ENCODE results near the gene LCORL. TPM values are rescaled to one million over a fixed set of nuclear protein-coding genes. Genes with fewer than 3 reads are reported as not detected.

The LCORL gene
- total RNA-seq, 3 donors from 2014 or later = 23.9 to 34.1 (median 29.6) TPM

DNA sequence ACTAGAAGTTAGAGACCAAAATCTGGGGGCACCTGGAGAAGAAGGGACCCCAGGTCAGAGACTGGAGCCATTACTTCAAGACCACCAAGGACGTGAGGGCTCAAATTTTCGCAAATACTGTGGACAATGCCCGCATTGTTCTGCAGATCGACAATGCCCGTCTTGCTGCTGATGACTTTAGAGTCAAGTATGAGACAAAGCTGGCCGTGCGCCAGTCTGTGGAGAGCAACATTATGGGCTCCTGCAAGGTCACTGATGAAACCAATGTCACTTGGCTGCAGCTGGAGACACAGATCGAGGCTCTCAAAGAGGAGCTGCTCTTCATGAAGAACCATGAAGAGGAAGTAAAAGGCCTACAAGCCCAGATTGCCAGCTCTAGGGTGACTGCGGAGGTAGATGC lies 109.5 kb downstream of the LCORL start:
- no peaks in the 10 kb centered on the region for H3K36me3 ChIP-seq
- no peak for DNase-seq (ENCODE audit: low spot score in 2 of 2)
- intact Hi-C loops (cut with DNase I; ENCODE audit: low total_unique reads) = no loop called here
- H3K4me3 ChIP-seq = no peak overlapping the region
- no peaks in the 10 kb centered on the region for H3K9me3 ChIP-seq
- H3K4me1 ChIP-seq = no peaks in the 10 kb centered on the region
- TF ChIP-seq, protein P1, sequence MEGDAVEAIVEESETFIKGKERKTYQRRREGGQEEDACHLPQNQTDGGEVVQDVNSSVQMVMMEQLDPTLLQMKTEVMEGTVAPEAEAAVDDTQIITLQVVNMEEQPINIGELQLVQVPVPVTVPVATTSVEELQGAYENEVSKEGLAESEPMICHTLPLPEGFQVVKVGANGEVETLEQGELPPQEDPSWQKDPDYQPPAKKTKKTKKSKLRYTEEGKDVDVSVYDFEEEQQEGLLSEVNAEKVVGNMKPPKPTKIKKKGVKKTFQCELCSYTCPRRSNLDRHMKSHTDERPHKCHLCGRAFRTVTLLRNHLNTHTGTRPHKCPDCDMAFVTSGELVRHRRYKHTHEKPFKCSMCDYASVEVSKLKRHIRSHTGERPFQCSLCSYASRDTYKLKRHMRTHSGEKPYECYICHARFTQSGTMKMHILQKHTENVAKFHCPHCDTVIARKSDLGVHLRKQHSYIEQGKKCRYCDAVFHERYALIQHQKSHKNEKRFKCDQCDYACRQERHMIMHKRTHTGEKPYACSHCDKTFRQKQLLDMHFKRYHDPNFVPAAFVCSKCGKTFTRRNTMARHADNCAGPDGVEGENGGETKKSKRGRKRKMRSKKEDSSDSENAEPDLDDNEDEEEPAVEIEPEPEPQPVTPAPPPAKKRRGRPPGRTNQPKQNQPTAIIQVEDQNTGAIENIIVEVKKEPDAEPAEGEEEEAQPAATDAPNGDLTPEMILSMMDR (IDR thresholded peaks at IDR 0.05) = no peak
- TF ChIP-seq POLR2AphosphoS5 (IDR thresholded peaks at IDR 0.05) = no peak
- TF ChIP-seq POLR2A (IDR thresholded peaks at IDR 0.05) = no peak
- H3K27ac ChIP-seq = no peak overlapping the region
- no peaks in the 10 kb centered on the region for H3K27me3 ChIP-seq

DNA sequence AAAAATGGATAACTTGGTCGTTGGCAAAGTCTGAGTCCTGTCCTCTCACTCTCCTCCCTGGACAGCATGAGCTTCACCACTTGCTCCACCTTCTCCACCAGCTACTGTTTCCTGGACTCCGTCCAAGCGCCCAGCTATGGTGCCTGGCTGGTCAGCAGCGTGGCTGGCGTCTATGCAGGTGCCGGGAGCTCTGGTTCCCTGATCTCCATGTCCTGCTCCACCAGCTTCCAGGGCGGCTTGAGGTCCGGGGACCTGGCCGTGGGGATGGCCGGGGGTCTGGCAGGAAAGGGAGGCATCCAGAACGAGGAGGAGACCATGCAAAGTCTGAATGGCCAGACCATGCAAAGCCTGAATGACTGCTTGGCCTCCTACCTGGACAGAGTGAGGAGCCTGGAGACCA lies 109.9 kb downstream of the LCORL start:
- Histone ChIP-seq H3K4me1 (no peaks in the 10 kb centered on the region), H3K4me3 (no peak overlapping the region), H3K9me3 (no peaks in the 10 kb centered on the region), H3K36me3 (no peaks in the 10 kb centered on the region), H3K27ac (no peak overlapping the region), H3K27me3 (no peaks in the 10 kb centered on the region)
- no peak for DNase-seq (ENCODE audit: low spot score in 2 of 2)
- intact Hi-C loops (cut with DNase I; ENCODE audit: low total_unique reads) = no loop called here
- TF ChIP-seq POLR2AphosphoS5 (IDR thresholded peaks at IDR 0.05) (no peak), POLR2A (IDR thresholded peaks at IDR 0.05) (no peak)
- TF ChIP-seq, protein P1 (IDR thresholded peaks at IDR 0.05) = no peak

DNA sequence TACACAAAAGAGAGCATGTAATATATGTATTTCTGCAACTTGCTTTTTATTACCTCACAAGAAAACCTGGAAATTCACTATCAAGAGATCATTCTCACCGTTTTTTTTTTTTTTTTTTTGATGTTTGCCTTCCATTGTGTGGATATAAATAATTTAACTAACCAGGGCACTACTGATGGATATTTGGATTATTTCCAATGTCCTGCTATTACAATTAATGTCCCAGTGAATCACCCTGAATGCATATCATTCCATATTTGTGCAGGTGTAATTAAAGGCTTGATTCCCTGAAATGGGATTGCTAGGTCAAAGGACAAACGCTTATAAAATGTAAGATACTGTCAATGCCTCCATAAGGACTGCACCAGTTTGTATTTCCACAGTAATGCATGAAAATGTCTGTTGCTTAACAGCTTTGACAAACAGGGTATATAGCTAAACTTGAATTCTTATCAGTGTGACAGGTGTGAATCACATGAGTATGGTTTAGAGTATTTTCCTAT lies 123.0 kb downstream of the LCORL start:
- no peaks in the 10 kb centered on the region for H3K9me3 ChIP-seq
- no peak for DNase-seq (ENCODE audit: low spot score in 2 of 2)
- no peak overlapping the region for H3K27ac ChIP-seq
- H3K4me1 ChIP-seq = no peaks in the 10 kb centered on the region
- no peaks in the 10 kb centered on the region for H3K27me3 ChIP-seq
- no peak for TF ChIP-seq POLR2AphosphoS5 (IDR thresholded peaks at IDR 0.05)
- TF ChIP-seq POLR2A (IDR thresholded peaks at IDR 0.05) = no peak
- TF ChIP-seq, protein P1 (IDR thresholded peaks at IDR 0.05) = no peak
- no peak overlapping the region for H3K4me3 ChIP-seq
- no peaks in the 10 kb centered on the region for H3K36me3 ChIP-seq
- intact Hi-C loops (cut with DNase I; ENCODE audit: low total_unique reads) = no loop called here

DNA sequence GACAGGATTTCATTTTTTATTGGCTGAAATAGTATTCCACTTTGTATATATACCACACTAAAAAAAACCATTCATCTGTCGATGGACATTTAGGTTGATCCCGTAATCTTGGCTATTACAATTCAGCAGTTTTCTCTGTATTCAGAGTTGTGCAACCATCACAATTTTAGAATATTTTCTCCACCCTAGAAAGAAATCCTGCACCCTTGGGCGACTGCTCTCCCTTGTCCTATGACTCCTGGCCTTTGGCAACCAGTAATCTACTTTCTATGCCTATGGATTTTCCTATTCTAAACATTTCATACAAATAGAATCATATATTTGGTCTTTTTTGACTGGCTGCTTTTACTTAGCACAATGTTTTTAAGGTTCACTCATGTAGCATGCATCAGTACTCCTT lies 126.1 kb downstream of the LCORL start:
- no peak overlapping the region for H3K4me3 ChIP-seq
- H3K36me3 ChIP-seq = no peaks in the 10 kb centered on the region
- H3K27ac ChIP-seq = no peak overlapping the region
- H3K4me1 ChIP-seq = no peaks in the 10 kb centered on the region
- H3K27me3 ChIP-seq = no peaks in the 10 kb centered on the region
- TF ChIP-seq, protein P1 (IDR thresholded peaks at IDR 0.05) = no peak
- TF ChIP-seq POLR2AphosphoS5 (IDR thresholded peaks at IDR 0.05) (no peak), POLR2A (IDR thresholded peaks at IDR 0.05) (no peak)
- no peak for DNase-seq (ENCODE audit: low spot score in 2 of 2)
- intact Hi-C loops (cut with DNase I; ENCODE audit: low total_unique reads) = no loop called here
- H3K9me3 ChIP-seq = no peaks in the 10 kb centered on the region

DNA sequence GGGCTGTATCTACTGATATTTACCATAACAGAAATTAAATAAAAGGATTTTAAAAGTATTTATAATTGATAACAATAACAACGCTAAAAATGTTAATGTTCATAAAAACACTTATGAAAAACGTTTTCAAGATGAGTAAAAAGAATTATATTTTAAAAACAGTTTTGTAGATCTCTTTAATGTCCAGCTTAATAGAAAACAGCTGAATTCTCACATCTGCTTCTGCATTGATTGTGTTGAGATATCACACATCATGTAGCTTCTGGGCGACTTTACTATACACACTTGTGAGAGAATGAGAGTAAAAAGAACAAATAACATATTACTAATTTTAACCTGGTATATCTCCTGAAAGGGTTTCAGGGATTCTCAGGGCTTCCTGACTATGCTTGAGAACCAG lies 127.1 kb downstream of the LCORL start:
- Histone ChIP-seq H3K4me3 (no peak overlapping the region), H3K27me3 (no peaks in the 10 kb centered on the region), H3K27ac (no peak overlapping the region), H3K4me1 (no peaks in the 10 kb centered on the region), H3K36me3 (no peaks in the 10 kb centered on the region), H3K9me3 (no peaks in the 10 kb centered on the region)
- no peak for TF ChIP-seq POLR2A (IDR thresholded peaks at IDR 0.05)
- TF ChIP-seq, protein P1 (IDR thresholded peaks at IDR 0.05) = no peak
- TF ChIP-seq POLR2AphosphoS5 (IDR thresholded peaks at IDR 0.05) = no peak
- DNase-seq (ENCODE audit: low spot score in 2 of 2) = no peak
- intact Hi-C loops (cut with DNase I; ENCODE audit: low total_unique reads) = no loop called here

Measured in breast epithelium (tissue), 4 donors.